GM12873 (cell line): ENCODE results near the gene TTC34.

Experiments
- CTCF ChIP-seq: IDR thresholded peaks from 2 replicates; pipeline ENCODE4 v1.5.1; 2012; ENCODE audit warnings: low read depth, mild to moderate bottlenecking, moderate library complexity, low read length, control low read depth; ENCODE audit not compliant: insufficient read depth; ENCODE audit errors: missing control alignments

Gene TTC34

GRCh38 chr1:2837316-2837715 is 35.8 kb upstream of the TTC34 start:
- TF ChIP-seq CTCF, result no peak

- TF ChIP-seq CTCF, result no peak
Measured at GRCh38 chr1:2836333-2836970, 35.0 kb upstream of the TTC34 start.

- TF ChIP-seq CTCF, result no peak
Measured at GRCh38 chr1:2835650-2836159, 34.2 kb upstream of the TTC34 start.

- TF ChIP-seq CTCF, result no peak
Measured at GRCh38 chr1:2834741-2835564, 33.5 kb upstream of the TTC34 start.

- TF ChIP-seq CTCF, result no peak
Measured at GRCh38 chr1:2834146-2834475, 32.6 kb upstream of the TTC34 start.

- TF ChIP-seq CTCF, result no peak
Measured at GRCh38 chr1:2833454-2834145, 32.1 kb upstream of the TTC34 start.
